Pancreas (tissue), 10 donors: ENCODE measurements around the gene AVEN. TPM values are rescaled to one million over a fixed set of nuclear protein-coding genes. Genes with fewer than 3 reads are reported as not detected.

Experiments used
- ATAC-seq, 4 donors: fragments of 200-7000 bp; cut with Tn5 transposase; one replicate each; pipeline versions ENCODE4 v1.8.0 to v1.9.1; 2020; ENCODE audit warnings: mild to moderate bottlenecking in 4 of 4, moderate library complexity in 4 of 4
- DNase-seq, 6 donors: peaks; one replicate each; pipeline ENCODE4 v3.0.0-alpha.2; 2020
- FAIRE-seq: peaks from 2 replicates; lab custom pipeline; 2012; peaks lifted over from hg19 to GRCh38; lab: Jason Lieb, UNC
- H3K27ac ChIP-seq, 4 donors: fragments of 200-600 bp; sonication (generic); 1 replicate in 3 of 4; 2 replicates in 1 of 4; pipeline versions ENCODE4 v1.5.0 to v1.8.0; 2020
- H3K27me3 ChIP-seq, 4 donors: fragments of 200-600 bp; one replicate each; pipeline ENCODE4 v1.8.0; 2021
- H3K36me3 ChIP-seq, 3 donors: fragments of 200-600 bp; sonication (generic) in 1 of 3; one replicate each; pipeline versions ENCODE4 v1.5.0 to v1.8.0; 2020 to 2021
- H3K4me1 ChIP-seq, 3 donors: fragments of 200-600 bp; one replicate each; pipeline ENCODE4 v1.8.0; 2021
- H3K4me3 ChIP-seq, 4 donors: fragments of 200-600 bp; sonication (generic) in 2 of 4; one replicate each; pipeline versions ENCODE4 v1.5.0 to v1.8.0; 2020 to 2021
- H3K9me3 ChIP-seq, 4 donors: fragments of 200-600 bp; one replicate each; pipeline ENCODE4 v1.8.0; 2021
- CTCF ChIP-seq, 4 donors: fragments of 200-600 bp; sonication (generic) in 3 of 4; IDR thresholded peaks; one replicate each; pipeline versions ENCODE4 v1.5.0 to v1.8.0; 2021; ENCODE audit warnings: antibody characterized with exemption in 4 of 4
- WGBS, 2 donors: extraction: QIAGEN DNeasy Blood & Tissue Kit; methylation state at CpG; one replicate each; pipeline ENCODE4 v1.1.7; 2013; 5-methylcytosine and 5-hydroxymethylcytosine counted together
- intact Hi-C, 3 donors: fragments of 100-400 bp; cut with DNase I; formaldehyde crosslinking; loops; one replicate each; pipeline versions ENCODE4 v1.11.1 to v1.14.2; 2022
- polyA plus RNA-seq, 2 donors: library from polyadenylated mRNA; stranded (reverse); fragments of 200-250 nt; gene quantifications; one replicate each; pipeline ENCODE4 v1.2.3, GENCODE V29; 2013
- total RNA-seq, 6 donors: library from RNA; stranded (reverse); fragmentation: NEBNext Ultra II Directional in 4 of 6; extraction: Animal tissue kit (Norgen Biotek cat#: 25700) in 4 of 6; gene quantifications; one replicate each; pipeline versions ENCODE4 v1.2.1 to v1.2.4, GENCODE V29; 2021 to 2023
- donor health status: healthy with polysubstance abuse.
- donor health status: DM: no; HTN: no; CAD: no; lungs with moderate emphysema.
- donor health status: DM: no; HTN: no; CAD: no.
- donor health status: control.
- donor health status: control.
- donor health status: Bipolar disorder and iron deficiency.
- donor health status: DM: yes; HTN: yes; CAD: no.
- donor health status: DM: no; HTN: no; CAD: no.
- donor health status: DM: no; HTN: no; CAD: no.
- donor health status: DM: yes; HTN: yes; CAD: no.

The AVEN gene
- total and polyA plus RNA-seq, 8 donors: 5.9 to 13.9 (median 9.6) TPM

DNA sequence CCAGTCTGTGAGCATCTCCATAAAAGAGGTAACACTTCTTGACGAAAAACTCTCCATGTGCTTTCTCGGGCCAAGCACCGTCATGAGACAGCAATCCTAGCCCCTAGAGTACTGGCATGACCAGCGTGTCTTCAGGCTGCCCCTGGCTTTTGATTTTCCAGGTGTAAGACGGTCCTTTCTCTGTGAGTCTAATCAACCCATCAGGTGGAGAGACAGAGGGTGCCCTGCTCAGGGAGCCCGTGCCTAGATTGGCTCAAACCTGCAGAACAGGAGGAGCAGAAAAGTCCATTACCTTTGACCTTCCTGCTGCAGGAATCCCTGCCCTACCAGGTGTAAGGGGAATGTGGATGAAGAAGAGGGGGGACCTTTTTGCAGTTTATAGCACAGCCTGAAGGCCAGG lies 180.2 kb downstream of the AVEN start:
- ATAC-seq (no peak), DNase-seq (no peak), FAIRE-seq (no peak)
- intact Hi-C loops: no loop called here
- Histone ChIP-seq H3K27ac (no peak overlapping the region), H3K36me3 (no peaks in the 10 kb centered on the region), H3K4me1 (no peaks in the 10 kb centered on the region), H3K4me3 (no peak overlapping the region), H3K27me3 (no peaks in the 10 kb centered on the region), H3K9me3 (no peaks in the 10 kb centered on the region)
- WGBS, 2 donors: 89 to 91% methylated on average over 6 of the region's 6 CpGs
- TF ChIP-seq CTCF (IDR thresholded peaks at IDR 0.05): no peak

DNA sequence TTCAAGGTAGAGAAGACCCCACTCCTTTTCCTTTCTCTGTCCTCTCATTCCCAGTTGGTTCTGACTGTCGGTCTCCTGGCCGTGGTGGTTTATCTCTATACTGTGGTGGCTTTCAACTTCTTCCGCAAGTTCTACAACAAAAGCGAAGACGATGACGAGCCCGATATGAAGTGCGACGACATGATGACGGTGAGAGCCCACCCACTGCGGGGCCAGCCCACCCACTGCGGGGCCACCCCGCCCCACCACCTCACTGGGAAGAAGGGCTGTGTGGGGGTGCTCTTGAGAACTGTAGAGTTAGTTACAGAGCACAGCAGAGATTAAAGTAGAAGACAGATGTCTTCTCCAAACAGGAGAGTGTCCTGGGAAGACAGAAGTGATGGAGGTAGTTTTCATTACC lies 181.3 kb downstream of the AVEN start:
- Histone ChIP-seq H3K9me3 (no peaks in the 10 kb centered on the region), H3K4me3 (no peak overlapping the region), H3K27ac (no peak overlapping the region), H3K27me3 (no peaks in the 10 kb centered on the region), H3K4me1 (no peaks in the 10 kb centered on the region), H3K36me3 (no peaks in the 10 kb centered on the region)
- FAIRE-seq (no peak), ATAC-seq (no peak), DNase-seq (no peak)
- TF ChIP-seq CTCF (IDR thresholded peaks at IDR 0.05): no peak
- intact Hi-C loops: no loop called here
- 94 to 96% methylated on average over 13 of the region's 13 CpGs for WGBS, 2 donors

DNA sequence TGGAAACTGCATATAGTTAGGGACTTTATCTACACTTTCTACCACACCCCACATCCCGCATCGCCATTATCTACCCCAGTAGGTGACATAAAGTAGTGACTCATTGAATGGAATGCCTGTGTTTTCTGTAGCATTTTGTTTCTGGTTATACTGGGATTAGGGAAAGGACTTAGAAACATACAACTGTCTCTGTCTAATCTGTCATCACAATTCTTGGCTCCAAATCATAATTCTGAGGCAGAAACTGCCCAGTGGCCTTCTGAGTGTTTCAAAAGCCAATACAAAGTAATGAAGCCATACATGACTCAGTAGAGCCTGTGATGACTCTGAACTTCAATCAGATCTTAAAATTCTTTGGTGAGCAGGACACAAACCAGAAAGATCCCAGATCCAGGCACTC lies 186.4 kb downstream of the AVEN start:
- Histone ChIP-seq H3K4me1 (no peaks in the 10 kb centered on the region), H3K27ac (no peak overlapping the region), H3K4me3 (no peak overlapping the region), H3K27me3 (no peaks in the 10 kb centered on the region), H3K36me3 (no peaks in the 10 kb centered on the region), H3K9me3 (no peaks in the 10 kb centered on the region)
- DNase-seq: no peak
- 75 to 87% methylated on average over 2 of the region's 2 CpGs for WGBS, 2 donors
- FAIRE-seq: no peak
- TF ChIP-seq CTCF (IDR thresholded peaks at IDR 0.05): no peak
- intact Hi-C loops: no loop called here
- no peak for ATAC-seq

- H3K9me3 ChIP-seq: no peaks in the 10 kb centered on the region
- H3K4me3 ChIP-seq: no peak overlapping the region
- no peak for ATAC-seq
- intact Hi-C loops: no loop called here
- DNase-seq: no peak
- WGBS, 2 donors: 55 to 59% methylated on average over 1 of the region's 1 CpG
- FAIRE-seq: no peak
- H3K27ac ChIP-seq: no peak overlapping the region
- H3K36me3 ChIP-seq: no peaks in the 10 kb centered on the region
- no peak for TF ChIP-seq CTCF (IDR thresholded peaks at IDR 0.05)
- no peaks in the 10 kb centered on the region for H3K27me3 ChIP-seq
- H3K4me1 ChIP-seq: no peaks in the 10 kb centered on the region
These were observed 186.9 kb downstream of the AVEN start for GRCh38 chr15:33852094-33852493.

DNA sequence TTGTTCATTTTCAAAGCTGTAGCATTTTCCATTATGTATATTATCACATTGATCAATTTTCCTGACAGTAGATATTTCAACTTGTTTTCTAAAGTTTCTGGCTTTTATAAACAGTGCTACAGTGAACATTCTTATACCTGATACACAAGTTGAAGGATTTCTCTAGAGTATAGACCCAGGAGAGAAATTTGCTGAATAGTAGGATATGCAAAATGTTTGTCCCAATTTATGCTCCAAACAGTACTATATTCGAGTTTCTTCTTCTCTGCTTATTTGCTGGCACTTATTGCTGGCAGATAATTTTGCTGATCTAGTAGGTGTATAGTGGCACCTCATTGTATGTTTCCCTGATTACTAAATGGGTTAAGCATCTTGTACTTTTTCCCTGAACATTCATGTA lies 187.9 kb downstream of the AVEN start:
- FAIRE-seq: no peak
- H3K36me3 ChIP-seq: no peaks in the 10 kb centered on the region
- no peaks in the 10 kb centered on the region for H3K4me1 ChIP-seq
- WGBS, 2 donors: 54 to 66% methylated on average over 1 of the region's 1 CpG
- no peak overlapping the region for H3K4me3 ChIP-seq
- DNase-seq: no peak
- no peak overlapping the region for H3K27ac ChIP-seq
- intact Hi-C loops: no loop called here
- ATAC-seq: no peak
- H3K9me3 ChIP-seq: no peaks in the 10 kb centered on the region
- TF ChIP-seq CTCF (IDR thresholded peaks at IDR 0.05): no peak
- H3K27me3 ChIP-seq: no peaks in the 10 kb centered on the region
